ENCODE results near the gene CAPN10.

- no peak for TF ChIP-seq GATA2 (IDR thresholded peaks at IDR 0.05; ENCODE audit: low read depth, low read length)
- no peak for TF ChIP-seq GATA3 (IDR thresholded peaks at IDR 0.05; ENCODE audit: low read depth, low read length)
Measured at GRCh38 chr2:240635121-240635997, 48.8 kb downstream of the CAPN10 start.

All from SH-SY5Y (cell line).